ENCODE measurements around the gene ARMC12. TPM values are rescaled to one million over a fixed set of nuclear protein-coding genes. Genes with fewer than 3 reads are reported as not detected.
A peak's percentile ranks its signal among the peaks of the same experiment; 100 is the strongest.

Gene ARMC12
- total and polyA plus RNA-seq, 2 experiments from 2014 or later = 0.90 to 0.94 TPM

GRCh38 chr6:35716798-35717197 is 20.0 kb upstream of the ARMC12 start:
- TF ChIP-seq POLR2AphosphoS5 (IDR thresholded peaks at IDR 0.05; ENCODE audit: low read depth) = no peak
- TF ChIP-seq ZNF114 (CRISPR knock-in tag; IDR thresholded peaks at IDR 0.05) = no peak
- no peak for TF ChIP-seq EZH2phosphoT487 (IDR thresholded peaks at IDR 0.05; ENCODE audit: unreplicated experiment)
- TF ChIP-seq, protein P1, sequence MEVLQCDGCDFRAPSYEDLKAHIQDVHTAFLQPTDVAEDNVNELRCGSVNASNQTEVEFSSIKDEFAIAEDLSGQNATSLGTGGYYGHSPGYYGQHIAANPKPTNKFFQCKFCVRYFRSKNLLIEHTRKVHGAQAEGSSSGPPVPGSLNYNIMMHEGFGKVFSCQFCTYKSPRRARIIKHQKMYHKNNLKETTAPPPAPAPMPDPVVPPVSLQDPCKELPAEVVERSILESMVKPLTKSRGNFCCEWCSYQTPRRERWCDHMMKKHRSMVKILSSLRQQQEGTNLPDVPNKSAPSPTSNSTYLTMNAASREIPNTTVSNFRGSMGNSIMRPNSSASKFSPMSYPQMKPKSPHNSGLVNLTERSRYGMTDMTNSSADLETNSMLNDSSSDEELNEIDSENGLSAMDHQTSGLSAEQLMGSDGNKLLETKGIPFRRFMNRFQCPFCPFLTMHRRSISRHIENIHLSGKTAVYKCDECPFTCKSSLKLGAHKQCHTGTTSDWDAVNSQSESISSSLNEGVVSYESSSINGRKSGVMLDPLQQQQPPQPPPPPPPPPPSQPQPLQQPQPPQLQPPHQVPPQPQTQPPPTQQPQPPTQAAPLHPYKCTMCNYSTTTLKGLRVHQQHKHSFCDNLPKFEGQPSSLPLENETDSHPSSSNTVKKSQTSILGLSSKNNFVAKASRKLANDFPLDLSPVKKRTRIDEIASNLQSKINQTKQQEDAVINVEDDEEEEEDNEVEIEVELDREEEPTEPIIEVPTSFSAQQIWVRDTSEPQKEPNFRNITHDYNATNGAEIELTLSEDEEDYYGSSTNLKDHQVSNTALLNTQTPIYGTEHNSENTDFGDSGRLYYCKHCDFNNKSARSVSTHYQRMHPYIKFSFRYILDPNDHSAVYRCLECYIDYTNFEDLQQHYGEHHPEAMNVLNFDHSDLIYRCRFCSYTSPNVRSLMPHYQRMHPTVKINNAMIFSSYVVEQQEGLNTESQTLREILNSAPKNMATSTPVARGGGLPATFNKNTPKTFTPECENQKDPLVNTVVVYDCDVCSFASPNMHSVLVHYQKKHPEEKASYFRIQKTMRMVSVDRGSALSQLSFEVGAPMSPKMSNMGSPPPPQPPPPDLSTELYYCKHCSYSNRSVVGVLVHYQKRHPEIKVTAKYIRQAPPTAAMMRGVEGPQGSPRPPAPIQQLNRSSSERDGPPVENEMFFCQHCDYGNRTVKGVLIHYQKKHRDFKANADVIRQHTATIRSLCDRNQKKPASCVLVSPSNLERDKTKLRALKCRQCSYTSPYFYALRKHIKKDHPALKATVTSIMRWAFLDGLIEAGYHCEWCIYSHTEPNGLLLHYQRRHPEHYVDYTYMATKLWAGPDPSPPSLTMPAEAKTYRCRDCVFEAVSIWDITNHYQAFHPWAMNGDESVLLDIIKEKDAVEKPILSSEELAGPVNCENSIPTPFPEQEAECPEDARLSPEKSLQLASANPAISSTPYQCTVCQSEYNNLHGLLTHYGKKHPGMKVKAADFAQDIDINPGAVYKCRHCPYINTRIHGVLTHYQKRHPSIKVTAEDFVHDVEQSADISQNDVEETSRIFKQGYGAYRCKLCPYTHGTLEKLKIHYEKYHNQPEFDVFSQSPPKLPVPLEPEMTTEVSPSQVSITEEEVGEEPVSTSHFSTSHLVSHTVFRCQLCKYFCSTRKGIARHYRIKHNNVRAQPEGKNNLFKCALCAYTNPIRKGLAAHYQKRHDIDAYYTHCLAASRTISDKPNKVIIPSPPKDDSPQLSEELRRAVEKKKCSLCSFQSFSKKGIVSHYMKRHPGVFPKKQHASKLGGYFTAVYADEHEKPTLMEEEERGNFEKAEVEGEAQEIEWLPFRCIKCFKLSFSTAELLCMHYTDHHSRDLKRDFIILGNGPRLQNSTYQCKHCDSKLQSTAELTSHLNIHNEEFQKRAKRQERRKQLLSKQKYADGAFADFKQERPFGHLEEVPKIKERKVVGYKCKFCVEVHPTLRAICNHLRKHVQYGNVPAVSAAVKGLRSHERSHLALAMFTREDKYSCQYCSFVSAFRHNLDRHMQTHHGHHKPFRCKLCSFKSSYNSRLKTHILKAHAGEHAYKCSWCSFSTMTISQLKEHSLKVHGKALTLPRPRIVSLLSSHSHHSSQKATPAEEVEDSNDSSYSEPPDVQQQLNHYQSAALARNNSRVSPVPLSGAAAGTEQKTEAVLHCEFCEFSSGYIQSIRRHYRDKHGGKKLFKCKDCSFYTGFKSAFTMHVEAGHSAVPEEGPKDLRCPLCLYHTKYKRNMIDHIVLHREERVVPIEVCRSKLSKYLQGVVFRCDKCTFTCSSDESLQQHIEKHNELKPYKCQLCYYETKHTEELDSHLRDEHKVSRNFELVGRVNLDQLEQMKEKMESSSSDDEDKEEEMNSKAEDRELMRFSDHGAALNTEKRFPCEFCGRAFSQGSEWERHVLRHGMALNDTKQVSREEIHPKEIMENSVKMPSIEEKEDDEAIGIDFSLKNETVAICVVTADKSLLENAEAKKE (CRISPR knock-in tag; IDR thresholded peaks at IDR 0.05) = no peak
- no peak for TF ChIP-seq ZNF331 (CRISPR knock-in tag; IDR thresholded peaks at IDR 0.05; ENCODE audit: low read depth)
- no peak for TF ChIP-seq EZH2 (IDR thresholded peaks at IDR 0.05; ENCODE audit: low read depth, unreplicated experiment)
- TF ChIP-seq, protein P2, sequence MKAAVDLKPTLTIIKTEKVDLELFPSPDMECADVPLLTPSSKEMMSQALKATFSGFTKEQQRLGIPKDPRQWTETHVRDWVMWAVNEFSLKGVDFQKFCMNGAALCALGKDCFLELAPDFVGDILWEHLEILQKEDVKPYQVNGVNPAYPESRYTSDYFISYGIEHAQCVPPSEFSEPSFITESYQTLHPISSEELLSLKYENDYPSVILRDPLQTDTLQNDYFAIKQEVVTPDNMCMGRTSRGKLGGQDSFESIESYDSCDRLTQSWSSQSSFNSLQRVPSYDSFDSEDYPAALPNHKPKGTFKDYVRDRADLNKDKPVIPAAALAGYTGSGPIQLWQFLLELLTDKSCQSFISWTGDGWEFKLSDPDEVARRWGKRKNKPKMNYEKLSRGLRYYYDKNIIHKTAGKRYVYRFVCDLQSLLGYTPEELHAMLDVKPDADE (IDR thresholded peaks at IDR 0.05) = no peak
- no peak for TF ChIP-seq STAT1 (IDR thresholded peaks at IDR 0.05; ENCODE audit: unreplicated experiment)
- TF ChIP-seq REST (IDR thresholded peaks at IDR 0.05; ENCODE audit: unreplicated experiment) = no peak
- no peak for TF ChIP-seq NANOG (IDR thresholded peaks at IDR 0.05; ENCODE audit: borderline replicate concordance)
- TF ChIP-seq CREB1 (CRISPR knock-in tag; IDR thresholded peaks at IDR 0.05; ENCODE audit: low read depth) = no peak
- no peak for TF ChIP-seq CTCF (conservative IDR thresholded peaks at IDR 0.05; ENCODE audit: low read depth in 2 of 2)
- TF ChIP-seq JUNB (IDR thresholded peaks at IDR 0.05; ENCODE audit: unreplicated experiment) = no peak
- peak overlapping the region; percentile 69; the same call in 1 of the 2 replicates for H2AFZ ChIP-seq
- no peak overlapping the region for H3K4me2 ChIP-seq
- no peaks in the 10 kb centered on the region for H3K9me2 ChIP-seq (ENCODE audit: insufficient read depth)
- no peak overlapping the region for H3K4me3 Mint-ChIP-seq
- no peaks in the 10 kb centered on the region for H3K36me3 Mint-ChIP-seq (ENCODE audit: low read depth)
- H3K9me3 Mint-ChIP-seq = no peaks in the 10 kb centered on the region
- H3K27ac Mint-ChIP-seq = no peak overlapping the region
- no peak overlapping the region for H3K27ac ChIP-seq (ENCODE audit: low read depth)
- no peaks in the 10 kb centered on the region for H3K36me3 ChIP-seq (ENCODE audit: insufficient read depth)
- peak; percentile 33 for DNase-seq (ENCODE audit: low spot score)
- H3K27me3 ChIP-seq (ENCODE audit: insufficient read depth) = no peaks in the 10 kb centered on the region
- no peak; the same call in 2 of the 3 replicates for ATAC-seq
- H3K4me3 ChIP-seq = no peak overlapping the region
- peaks cover 40% of the 10 kb centered on the region for H3K4me1 ChIP-seq (ENCODE audit: insufficient read depth)
- peaks cover 27% of the 10 kb centered on the region for H3K27me3 Mint-ChIP-seq (ENCODE audit: insufficient read depth, low read depth, poor library complexity)
- no peaks in the 10 kb centered on the region for H3K79me2 ChIP-seq (replicated peaks; ENCODE audit: insufficient read depth)
- H3K4me1 Mint-ChIP-seq = peaks cover 55% of the 10 kb centered on the region
- H4K20me1 ChIP-seq (replicated peaks; ENCODE audit: insufficient read depth) = no peaks in the 10 kb centered on the region
- peaks cover 29% of the 10 kb centered on the region for H3F3A ChIP-seq (replicated peaks; ENCODE audit: low read depth)
